ENCODE results near the gene C11orf98. TPM values are rescaled to one million over a fixed set of nuclear protein-coding genes. Genes with fewer than 3 reads are reported as not detected.

The C11orf98 gene
- 100 to 1,000 TPM; 125 to 140 TPM for total RNA-seq
- 99.2 TPM for polyA plus RNA-seq (2013, experiment 1 of 2)
- 95.9 TPM for polyA plus RNA-seq (2013, experiment 2 of 2)
- long read RNA-seq, experiment 1, transcript C11orf98-201 (4 exons, 654 nt), result minor isoform, 21 of 44 reads
- long read RNA-seq, experiment 1, transcript C11orf98-203 (3 exons, 774 nt), result major isoform, 22 of 44 reads
- long read RNA-seq, experiment 1, partial matches to known transcripts, result 0 of 44 reads
- long read RNA-seq, experiment 1, other reads (novel, unspliced or antisense), result 0 of 44 reads
- long read RNA-seq, experiment 2, transcript C11orf98-201 (4 exons, 654 nt), result major isoform, 76 of 83 reads
- long read RNA-seq, experiment 2, transcript C11orf98-203 (3 exons, 774 nt), result minor isoform, 7 of 83 reads
- long read RNA-seq, experiment 2, partial matches to known transcripts, result 0 of 83 reads
- long read RNA-seq, experiment 2, other reads (novel, unspliced or antisense), result 0 of 83 reads
- long read RNA-seq, experiment 3, transcript C11orf98-201 (4 exons, 654 nt), result major isoform, 29 of 34 reads
- long read RNA-seq, experiment 3, partial matches to known transcripts, result 1 of 34 reads
- long read RNA-seq, experiment 3, other reads (novel, unspliced or antisense), result 0 of 34 reads
- long read RNA-seq, experiment 4, partial matches to known transcripts, result 5 of 15 reads
- long read RNA-seq, experiment 4, other reads (novel, unspliced or antisense), result 2 of 15 reads

- Histone ChIP-seq H3K27ac (ENCODE audit: low read depth, low read length) (peak within 1 kb of the TSS; percentile 87), H3K9ac (ENCODE audit: extremely low read depth, low read length, poor library complexity, severe bottlenecking) (peak within 1 kb of the TSS; percentile 91), H3K4me1 (ENCODE audit: control insufficient read depth, insufficient read depth, low read length) (no peaks in the 10 kb centered on the region), H3K36me3 (ENCODE audit: control insufficient read depth, insufficient read depth, low read length) (peaks cover 25% of the 10 kb centered on the region), H3K27me3 (ENCODE audit: control insufficient read depth, insufficient read depth, low read length, poor library complexity, severe bottlenecking) (no peaks in the 10 kb centered on the region), H3K9me3 (ENCODE audit: control insufficient read depth, low read length) (no peaks in the 10 kb centered on the region), H3K4me3 (ENCODE audit: low read length) (peak within 1 kb of the TSS; percentile 91)
- 0 to 1% methylated on average over 23 to 47 of the region's 47 CpGs for WGBS, 2 experiments (ENCODE audit: insufficient coverage in 1 of 2, insufficient read length in 1 of 2)
- H3K4me3 Mint-ChIP-seq, result peak within 1 kb of the TSS; percentile 98
- peak; percentile 98 for DNase-seq
- H3K27ac Mint-ChIP-seq, result peak within 1 kb of the TSS; percentile 97
- no peaks in the 10 kb centered on the region for H3K9me3 Mint-ChIP-seq
- TF ChIP-seq CTCF (conservative IDR thresholded peaks at IDR 0.05), result no peak
- no peaks in the 10 kb centered on the region for H3K27me3 Mint-ChIP-seq (ENCODE audit: insufficient read depth)
- H3K4me1 Mint-ChIP-seq, result peaks cover 19% of the 10 kb centered on the region
- H3K36me3 Mint-ChIP-seq (ENCODE audit: low read depth), result peaks cover 34% of the 10 kb centered on the region
Observed at GRCh38 chr11:62665075-62665598, at the start of gene C11orf98, which contains the start of gene CSKMT. TSS of gene C11orf98 (minus strand) at chr11:62665210. CDS start at chr11:62665169, 41 bp downstream. TSS of gene CSKMT (plus strand) at chr11:62665312. CDS start at chr11:62665880, 568 bp downstream.

- H3K36me3 ChIP-seq (ENCODE audit: control insufficient read depth, insufficient read depth, low read length), result peaks cover 81% of the 10 kb centered on the region
- peak overlapping the region; percentile 76 for H3K27ac Mint-ChIP-seq
- H3K9me3 Mint-ChIP-seq, result no peaks in the 10 kb centered on the region
- H3K27me3 ChIP-seq (ENCODE audit: control insufficient read depth, insufficient read depth, low read length, poor library complexity, severe bottlenecking), result no peaks in the 10 kb centered on the region
- H3K27me3 Mint-ChIP-seq (ENCODE audit: insufficient read depth), result no peaks in the 10 kb centered on the region
- 86 to 100% methylated on average over 1 to 2 of the region's 2 CpGs for WGBS, 2 experiments (ENCODE audit: insufficient coverage in 1 of 2, insufficient read length in 1 of 2)
- no peak overlapping the region for H3K27ac ChIP-seq (ENCODE audit: low read depth, low read length)
- peak; percentile 24 for TF ChIP-seq CTCF (conservative IDR thresholded peaks at IDR 0.05)
- H3K4me3 ChIP-seq (ENCODE audit: low read length), result no peak overlapping the region
- H3K9me3 ChIP-seq (ENCODE audit: control insufficient read depth, low read length), result no peaks in the 10 kb centered on the region
- H3K4me1 ChIP-seq (ENCODE audit: control insufficient read depth, insufficient read depth, low read length), result peaks cover 9% of the 10 kb centered on the region
- H3K4me3 Mint-ChIP-seq, result no peak overlapping the region
- peaks cover 45% of the 10 kb centered on the region for H3K4me1 Mint-ChIP-seq
- H3K9ac ChIP-seq (ENCODE audit: extremely low read depth, low read length, poor library complexity, severe bottlenecking), result no peak overlapping the region
- no peak for DNase-seq
- peaks cover 71% of the 10 kb centered on the region for H3K36me3 Mint-ChIP-seq (ENCODE audit: low read depth)
Observed at GRCh38 chr11:62713343-62713742, 48.3 kb upstream of the C11orf98 start.

GRCh38 chr11:62712861-62713260 lies 47.9 kb upstream of the C11orf98 start:
- Histone ChIP-seq H3K27me3 (ENCODE audit: control insufficient read depth, insufficient read depth, low read length, poor library complexity, severe bottlenecking) (no peaks in the 10 kb centered on the region), H3K9ac (ENCODE audit: extremely low read depth, low read length, poor library complexity, severe bottlenecking) (no peak overlapping the region), H3K9me3 (ENCODE audit: control insufficient read depth, low read length) (no peaks in the 10 kb centered on the region), H3K27ac (ENCODE audit: low read depth, low read length) (no peak overlapping the region), H3K4me3 (ENCODE audit: low read length) (no peak overlapping the region), H3K36me3 (ENCODE audit: control insufficient read depth, insufficient read depth, low read length) (peaks cover 80% of the 10 kb centered on the region), H3K4me1 (ENCODE audit: control insufficient read depth, insufficient read depth, low read length) (peaks cover 12% of the 10 kb centered on the region)
- no peaks in the 10 kb centered on the region for H3K9me3 Mint-ChIP-seq
- peaks cover 46% of the 10 kb centered on the region for H3K4me1 Mint-ChIP-seq
- no peak overlapping the region for H3K4me3 Mint-ChIP-seq
- H3K36me3 Mint-ChIP-seq (ENCODE audit: low read depth), result peaks cover 66% of the 10 kb centered on the region
- no peak for DNase-seq
- TF ChIP-seq CTCF (conservative IDR thresholded peaks at IDR 0.05), result no peak
- no peaks in the 10 kb centered on the region for H3K27me3 Mint-ChIP-seq (ENCODE audit: insufficient read depth)
- peak overlapping the region; percentile 76 for H3K27ac Mint-ChIP-seq
- WGBS, 2 experiments (ENCODE audit: insufficient coverage in 1 of 2, insufficient read length in 1 of 2), result 96 to 100% methylated on average over 2 to 3 of the region's 3 CpGs

All from endodermal cell (in vitro differentiated cells).